Sigmoid colon (tissue), 4 donors: Measurements from ENCODE around the gene KIF1A.

Source experiments
- EP300 ChIP-seq, 4 donors: sonication (generic); formaldehyde crosslinking; IDR thresholded peaks; one replicate each; pipeline ENCODE4 v1.6.1; 2017; ENCODE audit warnings: antibody characterized with exemption in 4 of 4
- POLR2A ChIP-seq, 2 donors: fragments of 450-650 bp; IDR thresholded peaks; one replicate each; pipeline ENCODE4 v1.6.1; 2016; ENCODE audit warnings: antibody characterized with exemption in 2 of 2, mild to moderate bottlenecking in 2 of 2, moderate library complexity in 2 of 2

GRCh38 chr2:240816584-240817495 is 3.2 kb downstream of the KIF1A start:
- no peak for TF ChIP-seq POLR2A (IDR thresholded peaks at IDR 0.05)
- no peak for TF ChIP-seq EP300 (IDR thresholded peaks at IDR 0.05)
